HEK293 (cell line): ENCODE results near the gene PIGQ.

Experiments
- CTCF ChIP-seq: fragments of 450-650 bp; formaldehyde crosslinking; IDR thresholded peaks from 2 replicates; pipeline ENCODE4 v1.5.1; 2016; ENCODE audit warnings: missing biosample characterization, missing genetic modification characterization
- KLF9 ChIP-seq: fragments of 450-650 bp; formaldehyde crosslinking; IDR thresholded peaks from 2 replicates; pipeline ENCODE4 v1.5.1; 2016; ENCODE audit warnings: missing biosample characterization, missing genetic modification characterization, low read depth
- PBX3 ChIP-seq: sonication (generic); formaldehyde crosslinking; IDR thresholded peaks from 2 replicates; pipeline ENCODE4 v1.8.1; 2022; ENCODE audit warnings: mild to moderate bottlenecking, moderate library complexity, missing genetic modification reagents
- REST ChIP-seq: fragments of 450-650 bp; formaldehyde crosslinking; IDR thresholded peaks from 2 replicates; pipeline ENCODE4 v1.5.1; 2016; ENCODE audit warnings: missing biosample characterization, missing genetic modification characterization
- YY1 ChIP-seq: fragments of 450-650 bp; formaldehyde crosslinking; IDR thresholded peaks from 2 replicates; pipeline ENCODE4 v1.5.1; 2018; ENCODE audit warnings: missing biosample characterization, missing genetic modification characterization
- ZNF121 ChIP-seq: fragments of 450-650 bp; formaldehyde crosslinking; IDR thresholded peaks from 2 replicates; pipeline ENCODE4 v1.5.1; 2016; ENCODE audit warnings: missing biosample characterization, missing genetic modification characterization
- ZNF202 ChIP-seq: fragments of 450-650 bp; formaldehyde crosslinking; IDR thresholded peaks from 2 replicates; pipeline ENCODE4 v1.5.1; 2016; ENCODE audit warnings: missing biosample characterization, missing genetic modification characterization, borderline replicate concordance

GRCh38 chr16:576823-577201 is 7.0 kb downstream of the PIGQ start:
- TF ChIP-seq CTCF (tag by site-specific recombination) (no peak; the same call in 1 of the 2 replicates), KLF9 (tag by site-specific recombination) (no peak), ZNF202 (tag by site-specific recombination) (no peak), REST (no peak), PBX3 (CRISPR knock-in tag) (no peak), YY1 (no peak), ZNF121 (tag by site-specific recombination) (no peak)
